ENCODE data around the gene AGBL2.
A peak's percentile ranks its signal among the peaks of the same experiment; 100 is the strongest.

AGBL2 gene

GRCh38 chr11:47631473-47631872 lies 83.7 kb downstream of the AGBL2 start:
- DNase-seq, result no peak

DNA sequence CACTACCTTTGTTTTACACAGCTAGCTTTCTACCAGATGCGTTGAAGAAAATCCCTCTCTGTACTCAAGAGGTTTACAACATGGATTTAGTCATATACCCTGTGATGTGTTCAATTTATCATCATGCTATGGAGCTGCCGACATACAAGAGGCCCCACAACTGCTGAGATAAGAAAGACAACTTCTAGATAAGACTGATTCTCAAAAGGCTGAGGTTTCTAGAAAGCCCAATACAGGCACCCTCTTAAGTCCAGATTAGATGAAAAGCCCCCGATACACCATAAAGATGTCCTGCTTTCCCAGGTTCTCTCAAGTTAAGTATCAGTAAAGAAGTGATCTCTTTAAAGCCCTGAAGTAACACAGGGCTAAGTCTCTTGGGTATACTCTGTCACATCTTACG lies 87.1 kb downstream of the AGBL2 start:
- DNase-seq, result no peak

- no peak for DNase-seq
Measured at GRCh38 chr11:47626234-47626633, 88.9 kb downstream of the AGBL2 start.

- DNase-seq, result no peak
Measured at GRCh38 chr11:47620836-47621378, 94.3 kb downstream of the AGBL2 start.

- DNase-seq, result no peak
Measured at GRCh38 chr11:47617417-47617809, 97.8 kb downstream of the AGBL2 start.

- peak; percentile 67 to 84 for DNase-seq
Measured at GRCh38 chr11:47616726-47617416, 98.3 kb downstream of the AGBL2 start.

- no peak for DNase-seq
Measured at GRCh38 chr11:47615249-47615648, 99.9 kb downstream of the AGBL2 start.

DNA sequence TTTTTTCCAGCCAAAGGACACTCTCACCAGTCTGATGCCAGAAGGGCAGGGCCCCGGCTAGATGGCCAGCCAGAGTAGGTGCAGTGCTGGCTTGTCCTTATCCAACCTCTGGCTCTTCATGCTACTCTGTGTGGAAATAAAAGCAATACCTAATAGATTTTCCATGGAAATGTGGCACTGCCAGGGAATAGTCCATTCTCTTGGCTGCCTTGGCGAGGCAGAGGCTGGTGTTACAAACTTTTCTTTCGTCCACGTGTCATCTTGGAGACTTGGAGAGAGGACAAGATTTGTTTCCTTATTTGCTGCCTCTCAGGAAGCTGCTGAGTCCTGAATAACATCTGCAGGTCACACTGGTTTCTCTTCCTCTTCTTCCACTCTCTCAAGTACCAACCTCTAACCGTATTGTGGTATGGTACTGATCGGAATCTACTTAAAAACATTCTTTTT lies 103.8 kb downstream of the AGBL2 start:
- DNase-seq, result peak; percentile 62 to 73

- DNase-seq, result no peak
Measured at GRCh38 chr11:47609675-47610074, 105.5 kb downstream of the AGBL2 start.
